OCI-LY1 (cell line): ENCODE results near the gene EXOC1L.

ENCODE experiments used
- H2AFZ ChIP-seq: fragments of 200-600 bp; sonication (generic), shearing (Covaris generic); 2 replicates; pipeline ENCODE4 v1.6.0; 2014; ENCODE audit warnings: antibody characterized with exemption, mild to moderate bottlenecking, low read length
- H3F3A ChIP-seq: fragments of 200-600 bp; sonication (generic), shearing (Covaris generic); 2 replicates; pipeline ENCODE4 v1.6.0; 2014; ENCODE audit warnings: mild to moderate bottlenecking, antibody characterized with exemption, low read length, moderate library complexity; ENCODE audit not compliant: insufficient read depth
- H3K27ac ChIP-seq: fragments of 200-600 bp; sonication (generic); 2 replicates; pipeline ENCODE4 v1.5.1; 2014; ENCODE audit warnings: low read length, mixed run types, mild to moderate bottlenecking, low read depth; ENCODE audit not compliant: poor library complexity, severe bottlenecking
- H3K27me3 ChIP-seq: fragments of 200-600 bp; sonication (generic); 2 replicates; pipeline ENCODE4 v1.6.0; 2014; ENCODE audit warnings: antibody characterized with exemption, mild to moderate bottlenecking, low read length, moderate library complexity; ENCODE audit not compliant: insufficient read depth
- H3K36me3 ChIP-seq: fragments of 200-600 bp; sonication (generic); 2 replicates; pipeline ENCODE4 v1.6.1; 2014; ENCODE audit warnings: mild to moderate bottlenecking, antibody characterized with exemption, low read length, moderate library complexity, mixed read lengths; ENCODE audit not compliant: insufficient read depth
- H3K4me1 ChIP-seq: fragments of 200-600 bp; sonication (generic); 2 replicates; pipeline ENCODE4 v1.5.1; 2014; ENCODE audit warnings: mild to moderate bottlenecking, low read length, moderate library complexity; ENCODE audit not compliant: insufficient read depth, severe bottlenecking
- H3K4me2 ChIP-seq: fragments of 200-600 bp; sonication (generic), shearing (Covaris generic); 2 replicates; pipeline ENCODE4 v1.6.1; 2014; ENCODE audit warnings: low read length
- H3K4me3 ChIP-seq: fragments of 200-600 bp; sonication (generic); 2 replicates; pipeline ENCODE4 v1.5.1; 2014; ENCODE audit warnings: low read length, low read depth, mild to moderate bottlenecking, mixed read lengths; ENCODE audit not compliant: poor library complexity, severe bottlenecking
- H3K79me2 ChIP-seq: fragments of 200-600 bp; shearing (Covaris generic); 2 replicates; pipeline ENCODE4 v1.6.1; 2016; ENCODE audit warnings: mixed run types, low read length, mixed read lengths; ENCODE audit not compliant: insufficient read depth
- H3K9ac ChIP-seq: fragments of 200-600 bp; sonication (generic), shearing (Covaris generic); 2 replicates; pipeline ENCODE4 v1.6.1; 2014; ENCODE audit warnings: mild to moderate bottlenecking, low read length, mixed read lengths
- H3K9me2 ChIP-seq: fragments of 200-600 bp; sonication (generic), shearing (Covaris generic); 2 replicates; pipeline ENCODE4 v1.6.1; 2014; ENCODE audit warnings: low read depth, mild to moderate bottlenecking, low read length, mixed read lengths
- H3K9me3 ChIP-seq: fragments of 200-600 bp; shearing (Covaris generic); 2 replicates; pipeline ENCODE4 v1.6.1; 2014; ENCODE audit warnings: low read length, mixed read lengths
- H4K20me1 ChIP-seq: fragments of 200-600 bp; sonication (generic), shearing (Covaris generic); 2 replicates; pipeline ENCODE4 v1.6.0; 2016; ENCODE audit warnings: mild to moderate bottlenecking, low read length; ENCODE audit not compliant: insufficient read depth
- EZH2 ChIP-seq: fragments of 200-600 bp; sonication (generic), shearing (Covaris generic); IDR thresholded peaks from 2 replicates; pipeline ENCODE4 v1.8.0; 2017; ENCODE audit warnings: borderline replicate concordance, mixed run types, mild to moderate bottlenecking, antibody characterized with exemption, low read length, moderate library complexity, mixed read lengths
- TF ChIP-seq, protein P1 (sequence below): fragments of 200-600 bp; sonication (generic), shearing (Covaris generic); IDR thresholded peaks from 2 replicates; pipeline ENCODE4 v1.5.1; 2017; ENCODE audit warnings: mild to moderate bottlenecking, antibody characterized with exemption, low read length, moderate library complexity, mixed read lengths

Gene EXOC1L

DNA sequence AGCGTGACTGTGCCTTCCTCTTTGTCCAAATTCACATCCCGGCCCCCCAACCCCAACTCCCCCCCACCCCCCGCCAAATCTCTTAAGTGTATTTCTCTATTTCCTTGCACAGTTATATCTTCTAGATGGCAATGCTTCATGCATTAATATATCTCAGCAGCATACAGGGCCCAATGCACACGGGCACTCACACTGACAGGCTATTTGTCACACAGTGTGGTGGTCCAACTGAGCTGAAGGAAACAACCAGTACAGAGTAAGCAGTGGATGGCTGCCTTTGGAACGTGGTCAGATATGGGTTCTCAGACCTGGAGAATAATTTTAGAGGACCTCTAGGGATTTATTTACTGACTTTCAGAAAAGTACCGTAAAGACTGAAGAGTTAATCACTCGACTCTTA, 34.5 kb downstream of the EXOC1L start:
- no peaks in the 10 kb centered on the region for H4K20me1 ChIP-seq
- H3K4me3 ChIP-seq, result peak overlapping the region; percentile 96
- H3K4me1 ChIP-seq, result peaks cover 15% of the 10 kb centered on the region
- H3K9me3 ChIP-seq, result peaks cover 7% of the 10 kb centered on the region; the same call in 1 of the 2 replicates
- peaks cover 8% of the 10 kb centered on the region; the same call in 1 of the 2 replicates for H3K79me2 ChIP-seq
- no peak for TF ChIP-seq EZH2
- TF ChIP-seq, protein P1, sequence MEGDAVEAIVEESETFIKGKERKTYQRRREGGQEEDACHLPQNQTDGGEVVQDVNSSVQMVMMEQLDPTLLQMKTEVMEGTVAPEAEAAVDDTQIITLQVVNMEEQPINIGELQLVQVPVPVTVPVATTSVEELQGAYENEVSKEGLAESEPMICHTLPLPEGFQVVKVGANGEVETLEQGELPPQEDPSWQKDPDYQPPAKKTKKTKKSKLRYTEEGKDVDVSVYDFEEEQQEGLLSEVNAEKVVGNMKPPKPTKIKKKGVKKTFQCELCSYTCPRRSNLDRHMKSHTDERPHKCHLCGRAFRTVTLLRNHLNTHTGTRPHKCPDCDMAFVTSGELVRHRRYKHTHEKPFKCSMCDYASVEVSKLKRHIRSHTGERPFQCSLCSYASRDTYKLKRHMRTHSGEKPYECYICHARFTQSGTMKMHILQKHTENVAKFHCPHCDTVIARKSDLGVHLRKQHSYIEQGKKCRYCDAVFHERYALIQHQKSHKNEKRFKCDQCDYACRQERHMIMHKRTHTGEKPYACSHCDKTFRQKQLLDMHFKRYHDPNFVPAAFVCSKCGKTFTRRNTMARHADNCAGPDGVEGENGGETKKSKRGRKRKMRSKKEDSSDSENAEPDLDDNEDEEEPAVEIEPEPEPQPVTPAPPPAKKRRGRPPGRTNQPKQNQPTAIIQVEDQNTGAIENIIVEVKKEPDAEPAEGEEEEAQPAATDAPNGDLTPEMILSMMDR, result no peak
- no peak overlapping the region for H2AFZ ChIP-seq
- H3K4me2 ChIP-seq, result peak overlapping the region; percentile 67
- H3F3A ChIP-seq, result no peaks in the 10 kb centered on the region
- H3K36me3 ChIP-seq, result peaks cover 8% of the 10 kb centered on the region
- H3K27ac ChIP-seq, result no peak overlapping the region
- peak overlapping the region; percentile 95 for H3K9ac ChIP-seq
- H3K27me3 ChIP-seq, result no peaks in the 10 kb centered on the region
- no peaks in the 10 kb centered on the region for H3K9me2 ChIP-seq

GRCh38 chr4:55857586-55857985, 38.0 kb downstream of the EXOC1L start:
- Histone ChIP-seq H2AFZ (no peak overlapping the region), H3K4me3 (no peak overlapping the region), H4K20me1 (no peaks in the 10 kb centered on the region), H3K9ac (no peak overlapping the region), H3K27me3 (no peaks in the 10 kb centered on the region), H3F3A (no peaks in the 10 kb centered on the region), H3K4me1 (peaks cover 15% of the 10 kb centered on the region), H3K79me2 (peaks cover 8% of the 10 kb centered on the region; the same call in 1 of the 2 replicates), H3K4me2 (no peak overlapping the region), H3K9me2 (no peaks in the 10 kb centered on the region), H3K9me3 (peaks cover 4% of the 10 kb centered on the region; the same call in 1 of the 2 replicates), H3K27ac (no peak overlapping the region), H3K36me3 (peaks cover 19% of the 10 kb centered on the region)
- no peak for TF ChIP-seq EZH2
- TF ChIP-seq, protein P1, result no peak

GRCh38 chr4:55859711-55860110, 40.1 kb downstream of the EXOC1L start:
- H3K4me3 ChIP-seq, result no peak overlapping the region
- H2AFZ ChIP-seq, result no peak overlapping the region
- H3K36me3 ChIP-seq, result peaks cover 21% of the 10 kb centered on the region
- H3K4me1 ChIP-seq, result peaks cover 5% of the 10 kb centered on the region
- H3K4me2 ChIP-seq, result no peak overlapping the region
- no peak overlapping the region for H3K9ac ChIP-seq
- no peaks in the 10 kb centered on the region for H3K27me3 ChIP-seq
- H4K20me1 ChIP-seq, result no peaks in the 10 kb centered on the region
- peaks cover 6% of the 10 kb centered on the region; the same call in 1 of the 2 replicates for H3K79me2 ChIP-seq
- no peaks in the 10 kb centered on the region for H3K9me2 ChIP-seq
- H3K9me3 ChIP-seq, result no peaks in the 10 kb centered on the region
- H3F3A ChIP-seq, result no peaks in the 10 kb centered on the region
- H3K27ac ChIP-seq, result no peak overlapping the region
- no peak for TF ChIP-seq EZH2
- TF ChIP-seq, protein P1, result no peak
